ENCODE measurements around the gene NEAT1. TPM values are rescaled to one million over a fixed set of nuclear protein-coding genes. Genes with fewer than 3 reads are reported as not detected.

NEAT1 gene
- total and polyA plus RNA-seq, 2 of the 8 experiments (the other 6 are each of a cell fraction or from before 2014, with no cell fraction given): 2.4 to 10.7 TPM

- Histone ChIP-seq H3K4ac (replicated peaks; ENCODE audit: insufficient read length, low read depth, low read length) (no peak overlapping the region), H2BK12ac (ENCODE audit: low read depth, low read length) (no peak overlapping the region), H3K79me1 (ENCODE audit: low read depth, low read length) (no peaks in the 10 kb centered on the region; the same call in 1 of the 2 replicates), H3K4me2 (ENCODE audit: insufficient read depth in 1 of 2, low read depth in 2 of 2, low read length in 2 of 2) (no peak overlapping the region), H2BK5ac (ENCODE audit: low read depth, low read length) (no peak overlapping the region), H2BK15ac (ENCODE audit: low read length) (no peak overlapping the region), H3K27me3 (replicated peaks in 1 of 4; ENCODE audit: control insufficient read depth in 3 of 4, extremely low read depth in 1 of 4, insufficient read depth in 3 of 4, low read length in 3 of 4) (no peaks in the 10 kb centered on the region), H3K4me1 (replicated peaks in 1 of 4; ENCODE audit: control insufficient read depth in 3 of 4, insufficient read depth in 4 of 4, low read length in 3 of 4) (no peaks in the 10 kb centered on the region; a peak in 1 of 7 replicates), H3K23me2 (ENCODE audit: low read depth, low read length) (no peaks in the 10 kb centered on the region; the same call in 1 of the 2 replicates), H2AK5ac (ENCODE audit: low read depth, low read length) (no peak overlapping the region), H2BK20ac (ENCODE audit: low read length) (no peak overlapping the region), H3K23ac (ENCODE audit: insufficient read length) (no peak overlapping the region), H3K9ac (replicated peaks in 1 of 4; ENCODE audit: extremely low read depth in 1 of 4, low read depth in 3 of 4, low read length in 3 of 4) (no peak overlapping the region), H4K91ac (replicated peaks; ENCODE audit: insufficient read length, low read length) (no peak overlapping the region), H3K56ac (replicated peaks; ENCODE audit: insufficient read length, low read depth, low read length) (no peak overlapping the region), H3K18ac (ENCODE audit: extremely low read depth, low read length) (no peak overlapping the region), H3K36me3 (ENCODE audit: control insufficient read depth in 2 of 4, insufficient read depth in 4 of 4, low read length in 3 of 4) (no peaks in the 10 kb centered on the region), H3K9me3 (ENCODE audit: insufficient read depth in 2 of 2, low read depth in 1 of 2, low read length in 1 of 2) (no peaks in the 10 kb centered on the region), H2AFZ (ENCODE audit: low read length) (no peak overlapping the region), H4K20me1 (replicated peaks in 1 of 2; ENCODE audit: control insufficient read depth in 1 of 2, insufficient read depth in 2 of 2, low read length in 2 of 2) (peaks cover 0 to 8% of the 10 kb centered on the region in 2 experiments), H4K8ac (ENCODE audit: extremely low read depth, insufficient read depth, low read length) (no peak overlapping the region), H3K79me2 (ENCODE audit: control insufficient read depth in 1 of 2, insufficient read depth in 2 of 2, low read length in 2 of 2) (no peaks in the 10 kb centered on the region), H3K4me3 (ENCODE audit: extremely low read depth in 1 of 4, insufficient read depth in 2 of 4, low read depth in 3 of 4, low read length in 4 of 4) (no peak overlapping the region), H4K5ac (ENCODE audit: insufficient read length, low read depth, low read length) (no peak overlapping the region), H3K14ac (ENCODE audit: insufficient read length) (no peak overlapping the region), H3K27ac (ENCODE audit: low read depth, low read length) (no peak overlapping the region), H2BK120ac (replicated peaks; ENCODE audit: low read depth, low read length) (no peak overlapping the region)
- ChIA-PET CTCF (ENCODE audit: partially characterized antibody) (interaction anchor here (1.1 to 1.3 kb wide), 3 partner anchors 10 to 31 kb away, joined by 3 to 4 read pairs (median 3); no protein-coding TSS in a partner anchor), POLR2A (ENCODE audit: partially characterized antibody) (no interaction called here)
- 90% methylated on average over 7 of the region's 7 CpGs; no CpG with 5 or more reads in 1 of the 2 experiments for WGBS, 2 experiments (ENCODE audit: extremely low coverage in 1 of 2, insufficient coverage in 1 of 2, insufficient read length in 1 of 2, insufficient replicate concordance in 2 of 2, low coverage in 1 of 2, low lambda C conversion rate in 2 of 2, missing lambda C conversion rate in 1 of 2)
- DNase-seq (ENCODE audit: low read depth in 1 of 2, low spot score in 2 of 2) (no peak), FAIRE-seq (no peak)
- TF ChIP-seq POU5F1 (IDR thresholded peaks at IDR 0.05; ENCODE audit: low read depth, low read length) (no peak), ATF3 (IDR thresholded peaks at IDR 0.05; ENCODE audit: insufficient read depth, low read depth, low read length) (no peak), SP1 (IDR thresholded peaks at IDR 0.05; ENCODE audit: low read depth, low read length) (no peak), POLR2AphosphoS5 (IDR thresholded peaks at IDR 0.05; ENCODE audit: low read depth, low read length) (no peak), CBX8 (IDR thresholded peaks at IDR 0.05; ENCODE audit: borderline replicate concordance, low read depth, low read length) (no peak), CEBPB (IDR thresholded peaks at IDR 0.05; ENCODE audit: low read depth, low read length) (no peak), SP2 (IDR thresholded peaks at IDR 0.05; ENCODE audit: low read length) (no peak), SRF (IDR thresholded peaks at IDR 0.05; ENCODE audit: low read depth, low read length) (no peak), SIN3A (conservative IDR thresholded peaks at IDR 0.05 in 1 of 2, IDR thresholded peaks at IDR 0.05 in 1 of 2; ENCODE audit: low read depth in 1 of 2, low read length in 2 of 2) (no peak), NANOG (IDR thresholded peaks at IDR 0.05; ENCODE audit: insufficient read depth, low read depth, low read length, poor library complexity, severe bottlenecking) (no peak), TBP (IDR thresholded peaks at IDR 0.05; ENCODE audit: low read depth, low read length) (no peak), PHF8 (conservative IDR thresholded peaks at IDR 0.05; ENCODE audit: low read depth, low read length) (no peak), ASH2L (IDR thresholded peaks at IDR 0.05; ENCODE audit: low read length) (no peak)
Observed at GRCh38 chr11:65439331-65440181, 17.0 kb downstream of the NEAT1 start.

Data from H1 (cell line).